ENCODE results near the gene PNKD.
A peak's percentile ranks its signal among the peaks of the same experiment; 100 is the strongest.

PNKD gene

DNA sequence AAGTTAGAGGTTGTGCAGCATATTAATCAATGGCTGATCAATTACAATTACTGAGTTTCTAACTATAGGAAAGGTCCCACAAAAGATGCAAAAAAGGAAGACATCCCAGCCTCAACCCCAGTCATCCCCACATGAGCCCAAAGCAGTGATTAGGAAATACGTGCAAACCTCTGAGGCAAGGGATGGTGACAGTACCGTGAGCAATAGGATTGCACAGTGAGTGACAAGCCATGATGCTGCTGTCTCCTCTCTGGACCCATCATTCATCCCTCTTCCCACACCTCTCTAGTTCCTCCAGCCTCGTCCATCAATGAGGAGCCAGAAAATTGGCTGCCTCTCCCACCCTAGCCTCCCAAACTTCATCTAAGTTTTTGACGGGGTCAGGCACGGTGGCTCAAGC lies 107.7 kb downstream of the PNKD start:
- H3K27ac ChIP-seq, result no peak overlapping the region
- H3K9ac ChIP-seq, result no peak overlapping the region
- H3K9me3 ChIP-seq, result no peaks in the 10 kb centered on the region
- no peak overlapping the region for H3K4me2 ChIP-seq
- TF ChIP-seq Cebpa-rat (IDR thresholded peaks at IDR 0.05), result no peak
- no peaks in the 10 kb centered on the region for H3K27me3 ChIP-seq
- H3K4me1 ChIP-seq, result peaks cover 22% of the 10 kb centered on the region
- no peak overlapping the region for H3K4me3 ChIP-seq
- no peaks in the 10 kb centered on the region for H4K20me1 ChIP-seq
- H3K36me3 ChIP-seq, result no peaks in the 10 kb centered on the region

DNA sequence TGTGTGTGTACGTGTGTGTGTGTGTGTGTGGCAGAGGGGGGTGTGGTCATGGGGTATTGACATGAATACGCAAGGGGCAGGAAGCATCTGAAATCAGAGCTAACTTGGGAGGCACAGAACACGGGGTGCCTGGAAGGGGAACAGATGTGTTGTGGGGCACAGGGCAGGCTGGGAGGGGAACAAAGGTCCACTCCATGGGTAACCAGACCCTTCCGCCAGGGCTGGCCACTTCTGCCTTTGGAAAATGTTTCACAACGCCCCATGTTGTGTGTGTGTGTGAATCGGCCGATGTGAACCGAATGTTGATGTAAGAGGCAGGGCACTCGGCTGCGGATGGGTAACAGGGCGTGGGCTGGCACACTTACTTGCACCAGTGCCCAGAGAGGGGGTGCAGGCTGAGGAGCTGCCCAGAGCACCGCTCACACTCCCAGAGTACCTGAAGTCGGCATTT lies 111.6 kb downstream of the PNKD start, which contains the start of gene SLC11A1:
SLC11A1 (plus strand) TSS at position 358 of the 451 bp plus-strand sequence. CDS start 96 bp downstream, outside the sequence.
- Histone ChIP-seq H3K4me2 (peak within 1 kb of the TSS; percentile 27), H4K20me1 (no peaks in the 10 kb centered on the region), H3K36me3 (no peaks in the 10 kb centered on the region), H3K27me3 (no peaks in the 10 kb centered on the region), H3K4me1 (peaks cover 37% of the 10 kb centered on the region), H3K9me3 (no peaks in the 10 kb centered on the region), H3K9ac (no peak within 1 kb of the TSS), H3K4me3 (no peak within 1 kb of the TSS), H3K27ac (no peak within 1 kb of the TSS)
- TF ChIP-seq Cebpa-rat (IDR thresholded peaks at IDR 0.05), result no peak

DNA sequence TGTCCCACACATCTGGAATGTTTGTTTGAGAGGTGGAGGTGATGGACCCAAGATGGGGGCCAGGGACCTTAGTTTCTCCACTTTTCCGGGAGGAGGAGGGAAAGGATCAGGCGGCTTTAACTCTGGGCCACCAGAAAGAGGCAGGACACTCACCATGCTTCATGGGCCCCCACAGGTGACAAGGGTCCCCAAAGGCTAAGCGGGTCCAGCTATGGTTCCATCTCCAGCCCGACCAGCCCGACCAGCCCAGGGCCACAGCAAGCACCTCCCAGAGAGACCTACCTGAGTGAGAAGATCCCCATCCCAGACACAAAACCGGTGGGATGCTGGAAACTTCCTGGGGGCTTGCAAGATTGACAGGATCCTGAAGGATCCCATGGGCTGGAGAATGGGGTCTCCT lies 112.5 kb downstream of the PNKD start:
- TF ChIP-seq Cebpa-rat (IDR thresholded peaks at IDR 0.05), result no peak
- Histone ChIP-seq H3K36me3 (no peaks in the 10 kb centered on the region), H3K4me2 (peak overlapping the region; percentile 27; the same call in 1 of the 2 replicates), H3K9me3 (no peaks in the 10 kb centered on the region), H3K9ac (no peak overlapping the region), H4K20me1 (no peaks in the 10 kb centered on the region), H3K27me3 (no peaks in the 10 kb centered on the region), H3K27ac (no peak overlapping the region), H3K4me1 (peaks cover 37% of the 10 kb centered on the region), H3K4me3 (no peak overlapping the region)

DNA sequence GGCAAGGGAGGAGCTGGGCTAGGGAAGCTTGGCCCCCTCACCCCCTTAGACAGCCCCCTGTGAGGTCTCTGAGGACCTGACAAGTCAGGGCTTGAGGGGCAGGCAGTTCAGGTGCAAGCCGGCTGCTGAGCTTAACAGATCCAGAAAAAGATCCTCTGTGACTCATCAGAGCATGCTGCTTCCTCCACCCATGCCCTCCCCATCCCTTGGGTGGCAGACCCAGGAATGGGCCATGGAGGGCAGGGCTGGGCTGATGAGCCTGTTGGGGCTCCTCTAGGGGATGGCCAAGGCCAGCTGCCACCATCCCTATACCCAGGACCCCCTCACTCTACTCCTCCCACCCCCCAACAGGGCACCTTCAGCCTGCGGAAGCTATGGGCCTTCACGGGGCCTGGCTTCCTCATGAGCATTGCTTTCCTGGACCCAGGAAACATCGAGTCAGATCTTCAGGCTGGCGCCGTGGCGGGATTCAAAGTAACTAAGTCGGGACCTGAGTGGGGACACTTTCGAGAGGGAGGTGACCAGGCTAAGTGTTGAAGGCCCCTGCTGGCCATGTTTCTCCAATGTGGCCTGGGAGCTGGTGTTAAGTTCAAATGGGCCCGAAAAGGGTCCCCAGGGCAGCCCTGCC lies 113.7 kb downstream of the PNKD start:
- Histone ChIP-seq H3K9me3 (no peaks in the 10 kb centered on the region), H3K4me1 (peaks cover 37% of the 10 kb centered on the region), H3K36me3 (no peaks in the 10 kb centered on the region), H4K20me1 (no peaks in the 10 kb centered on the region), H3K27me3 (no peaks in the 10 kb centered on the region), H3K9ac (peak overlapping the region; percentile 48; the same call in 1 of the 2 replicates), H3K4me2 (peak overlapping the region; percentile 62), H3K27ac (peak overlapping the region; percentile 49), H3K4me3 (no peak overlapping the region)
- no peak for TF ChIP-seq Cebpa-rat (IDR thresholded peaks at IDR 0.05)

DNA sequence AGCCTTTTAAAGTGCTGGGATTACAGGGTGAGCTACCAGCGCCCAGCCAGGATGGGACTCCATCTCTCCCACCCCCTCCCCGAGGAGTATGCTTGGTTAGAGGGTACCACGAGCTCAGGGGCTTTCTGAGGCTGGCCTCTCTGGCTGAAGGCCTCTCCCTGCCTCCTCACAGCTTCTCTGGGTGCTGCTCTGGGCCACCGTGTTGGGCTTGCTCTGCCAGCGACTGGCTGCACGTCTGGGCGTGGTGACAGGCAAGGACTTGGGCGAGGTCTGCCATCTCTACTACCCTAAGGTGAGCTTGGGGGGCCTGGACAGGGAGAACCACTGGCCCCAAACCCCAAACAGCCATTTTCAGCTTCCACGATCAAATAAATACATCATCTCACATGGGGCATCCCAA lies 114.7 kb downstream of the PNKD start:
- TF ChIP-seq Cebpa-rat (IDR thresholded peaks at IDR 0.05), result no peak
- no peak overlapping the region for H3K4me3 ChIP-seq
- no peak overlapping the region for H3K9ac ChIP-seq
- H3K4me1 ChIP-seq, result peaks cover 44% of the 10 kb centered on the region
- H3K27ac ChIP-seq, result no peak overlapping the region
- H4K20me1 ChIP-seq, result no peaks in the 10 kb centered on the region
- H3K27me3 ChIP-seq, result no peaks in the 10 kb centered on the region
- no peaks in the 10 kb centered on the region for H3K9me3 ChIP-seq
- H3K4me2 ChIP-seq, result no peak overlapping the region
- H3K36me3 ChIP-seq, result no peaks in the 10 kb centered on the region

DNA sequence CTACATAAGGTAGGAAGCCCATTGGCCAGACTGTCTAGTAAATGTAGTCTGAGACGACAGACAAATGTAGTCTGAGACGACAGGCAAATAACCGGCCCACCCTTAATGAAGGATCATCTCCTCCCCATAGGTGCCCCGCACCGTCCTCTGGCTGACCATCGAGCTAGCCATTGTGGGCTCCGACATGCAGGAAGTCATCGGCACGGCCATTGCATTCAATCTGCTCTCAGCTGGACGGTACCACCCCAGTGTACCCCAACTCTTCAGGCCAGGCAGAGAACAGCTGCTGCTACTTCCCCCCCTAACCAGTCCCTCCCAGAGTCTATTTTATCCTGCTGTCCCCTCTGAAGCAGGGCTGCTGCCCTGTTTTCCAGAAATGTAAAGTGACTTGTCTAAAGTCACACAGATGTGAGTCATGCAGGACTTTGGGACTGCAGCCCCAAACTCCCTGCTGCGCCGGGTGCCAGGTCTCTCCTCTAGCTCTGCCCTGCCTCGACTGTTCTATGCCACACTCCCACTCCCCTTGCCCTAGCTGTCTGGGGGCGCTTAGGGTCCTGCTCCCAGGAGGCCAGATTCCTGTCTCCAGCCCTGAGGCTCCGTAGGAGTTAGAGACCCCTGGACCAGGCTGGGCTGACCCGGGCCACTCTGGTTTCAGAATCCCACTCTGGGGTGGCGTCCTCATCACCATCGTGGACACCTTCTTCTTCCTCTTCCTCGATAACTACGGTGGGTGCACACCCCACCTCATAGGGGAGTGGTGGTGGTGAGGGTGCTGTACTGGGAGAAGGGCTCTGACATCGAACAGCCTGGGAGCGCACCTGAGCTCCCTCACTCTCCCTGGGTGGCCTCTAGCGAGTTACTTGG lies 116.4 kb downstream of the PNKD start:
- no peak overlapping the region for H3K9ac ChIP-seq
- no peak overlapping the region for H3K4me3 ChIP-seq
- no peak overlapping the region for H3K27ac ChIP-seq
- no peak for TF ChIP-seq Cebpa-rat (IDR thresholded peaks at IDR 0.05)
- peaks cover 49% of the 10 kb centered on the region for H3K4me1 ChIP-seq
- H3K4me2 ChIP-seq, result no peak overlapping the region
- no peaks in the 10 kb centered on the region for H3K36me3 ChIP-seq
- no peaks in the 10 kb centered on the region for H3K9me3 ChIP-seq
- no peaks in the 10 kb centered on the region for H4K20me1 ChIP-seq
- no peaks in the 10 kb centered on the region for H3K27me3 ChIP-seq

DNA sequence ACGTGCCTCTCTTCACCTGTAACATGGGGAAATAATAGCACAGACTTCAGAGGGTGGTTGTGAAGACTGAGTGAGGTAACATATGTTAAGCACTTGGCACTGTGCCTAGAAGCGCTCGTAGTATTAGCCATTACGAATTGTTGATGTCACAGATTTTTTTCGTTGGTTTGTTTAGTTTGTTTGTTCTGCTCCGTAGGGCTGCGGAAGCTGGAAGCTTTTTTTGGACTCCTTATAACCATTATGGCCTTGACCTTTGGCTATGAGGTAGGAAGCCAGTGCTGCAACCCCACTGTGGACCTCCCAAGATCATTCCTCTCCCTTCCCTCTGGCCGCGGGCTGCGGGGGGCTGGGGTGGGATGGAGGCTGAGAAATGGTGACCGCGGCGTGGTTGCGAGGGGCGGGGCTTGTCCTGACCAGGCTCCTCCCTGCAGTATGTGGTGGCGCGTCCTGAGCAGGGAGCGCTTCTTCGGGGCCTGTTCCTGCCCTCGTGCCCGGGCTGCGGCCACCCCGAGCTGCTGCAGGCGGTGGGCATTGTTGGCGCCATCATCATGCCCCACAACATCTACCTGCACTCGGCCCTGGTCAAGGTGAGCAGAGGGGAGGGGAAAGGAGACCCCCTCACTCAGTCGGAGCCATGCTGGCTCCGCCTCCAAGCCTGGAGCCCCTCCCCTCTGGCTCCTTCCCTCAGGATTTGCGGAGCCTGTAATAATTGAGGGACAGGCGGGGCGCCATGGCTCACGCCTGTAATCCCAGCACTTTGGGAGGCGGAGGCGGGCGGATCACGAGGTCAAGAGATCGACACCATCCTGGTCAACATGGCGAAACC lies 117.3 kb downstream of the PNKD start:
- Histone ChIP-seq H3K4me3 (no peak overlapping the region), H3K9me3 (no peaks in the 10 kb centered on the region)

DNA sequence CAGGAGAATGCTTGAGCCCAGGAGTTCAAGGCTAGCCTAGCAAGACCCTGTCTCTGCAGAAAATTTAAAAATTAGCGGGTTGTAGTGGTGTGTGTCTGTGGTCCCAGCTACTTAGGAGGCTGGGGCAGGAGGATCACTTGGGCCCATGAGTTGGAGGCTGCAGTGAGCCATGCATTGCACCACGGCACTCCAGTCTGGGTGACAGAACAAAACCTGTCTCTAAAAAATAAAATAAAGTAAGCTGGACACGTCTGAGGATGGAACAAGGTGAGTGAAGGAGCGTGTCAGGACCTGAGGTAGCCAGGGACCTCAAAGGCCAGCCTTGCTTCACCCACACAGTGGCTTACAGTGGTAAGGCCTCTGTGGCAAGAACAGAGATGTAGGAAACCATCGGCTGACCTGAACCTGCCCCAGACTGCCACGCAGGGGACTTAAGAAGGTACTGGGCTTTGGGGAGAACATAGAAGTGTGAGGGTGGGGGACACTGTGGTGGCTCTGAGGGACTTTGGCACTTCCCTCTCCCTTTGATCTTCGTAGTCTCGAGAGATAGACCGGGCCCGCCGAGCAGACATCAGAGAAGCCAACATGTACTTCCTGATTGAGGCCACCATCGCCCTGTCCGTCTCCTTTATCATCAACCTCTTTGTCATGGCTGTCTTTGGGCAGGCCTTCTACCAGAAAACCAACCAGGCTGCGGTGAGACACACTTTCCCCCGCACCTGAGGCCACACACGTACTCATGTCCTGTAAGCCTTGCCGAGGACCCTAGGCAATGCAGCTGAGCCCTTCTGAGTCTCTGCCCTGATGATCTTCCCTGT lies 119.2 kb downstream of the PNKD start:
- no peaks in the 10 kb centered on the region for H3K9me3 ChIP-seq
- H3K9ac ChIP-seq, result no peak overlapping the region
- TF ChIP-seq Cebpa-rat (IDR thresholded peaks at IDR 0.05), result no peak
- H3K36me3 ChIP-seq, result no peaks in the 10 kb centered on the region
- no peak overlapping the region for H3K4me3 ChIP-seq
- peak overlapping the region; percentile 64 for H3K4me2 ChIP-seq
- peaks cover 43% of the 10 kb centered on the region for H3K4me1 ChIP-seq
- peak overlapping the region; percentile 46 for H3K27ac ChIP-seq
- no peaks in the 10 kb centered on the region for H4K20me1 ChIP-seq
- no peaks in the 10 kb centered on the region for H3K27me3 ChIP-seq

More for the DNA sequence above, 117.3 kb downstream of the PNKD start:
- Histone ChIP-seq H3K27ac (no peak overlapping the region), H3K4me2 (no peak overlapping the region), H3K36me3 (no peaks in the 10 kb centered on the region), H3K9ac (no peak overlapping the region), H3K4me1 (peaks cover 43% of the 10 kb centered on the region), H3K27me3 (no peaks in the 10 kb centered on the region), H4K20me1 (no peaks in the 10 kb centered on the region)
- no peak for TF ChIP-seq Cebpa-rat (IDR thresholded peaks at IDR 0.05)

DNA sequence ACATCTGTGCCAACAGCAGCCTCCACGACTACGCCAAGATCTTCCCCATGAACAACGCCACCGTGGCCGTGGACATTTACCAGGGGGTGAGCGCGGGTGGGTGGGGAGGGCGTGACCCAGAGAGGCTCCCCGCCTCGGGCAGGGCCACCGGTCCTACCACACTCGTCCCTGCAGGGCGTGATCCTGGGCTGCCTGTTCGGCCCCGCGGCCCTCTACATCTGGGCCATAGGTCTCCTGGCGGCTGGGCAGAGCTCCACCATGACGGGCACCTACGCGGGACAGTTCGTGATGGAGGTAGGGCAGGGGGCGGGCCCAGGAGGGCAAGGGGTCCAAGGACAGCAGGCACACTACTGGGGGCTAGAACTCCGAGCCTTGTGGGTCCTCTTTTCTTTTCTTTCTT lies 120.9 kb downstream of the PNKD start:
- TF ChIP-seq Cebpa-rat (IDR thresholded peaks at IDR 0.05), result no peak
- Histone ChIP-seq H3K36me3 (no peaks in the 10 kb centered on the region), H4K20me1 (no peaks in the 10 kb centered on the region), H3K4me3 (no peak overlapping the region), H3K27ac (no peak overlapping the region), H3K9ac (no peak overlapping the region), H3K4me1 (peaks cover 49% of the 10 kb centered on the region), H3K27me3 (no peaks in the 10 kb centered on the region), H3K4me2 (no peak overlapping the region), H3K9me3 (no peaks in the 10 kb centered on the region)
